B cell (primary cell): ENCODE data around the gene GPX6. TPM values are rescaled to one million over a fixed set of nuclear protein-coding genes. Genes with fewer than 3 reads are reported as not detected.

Experiments
- ATAC-seq: fragments of 200-7000 bp; cut with Tn5 transposase; one replicate; pipeline ENCODE4 v1.10.0; 2021; ENCODE audit warnings: low read depth, mild to moderate bottlenecking, moderate number of reproducible peaks, moderate library complexity
- CTCF ChIA-PET: fragments of 350-600 bp; sonication (Branson Sonifier 250); formaldehyde crosslinking; loops from one replicate; lab custom pipeline; 2021; ENCODE audit warnings: antibody characterized with exemption, inconsistent platforms; lab: Charles Lee
- POLR2A ChIA-PET: fragments of 350-600 bp; sonication (Branson Sonifier 250); formaldehyde crosslinking; loops from one replicate; lab custom pipeline; 2021; ENCODE audit warnings: antibody characterized with exemption; lab: Charles Lee
- DNase-seq: peaks from one replicate; pipeline ENCODE4 v3.0.0; 2013
- H2AFZ ChIP-seq: 2 replicates; pipeline ENCODE4 v1.6.1; 2012; ENCODE audit warnings: mild to moderate bottlenecking, low read depth, low read length; ENCODE audit not compliant: insufficient read depth, poor library complexity, severe bottlenecking
- H3K27ac ChIP-seq, 2 donors: 1 replicate in 1 of 2; 2 replicates in 1 of 2; pipeline ENCODE4 v1.5.1; 2012 to 2013; ENCODE audit warnings: low read length in 2 of 2, mild to moderate bottlenecking in 2 of 2, moderate library complexity in 1 of 2
- H3K27me3 ChIP-seq, 4 experiments: fragments of 200-600 bp in 1 of 4; sonication (generic) in 1 of 4; replicated peaks in 1 of 4; 1 replicate in 2 of 4; 2 replicates in 2 of 4; pipeline versions ENCODE4 v1.6.1 to v1.7.0; 2013 to 2016; ENCODE audit warnings: low read length in 3 of 4, mild to moderate bottlenecking in 2 of 4, mixed read lengths in 1 of 4, moderate library complexity in 1 of 4; ENCODE audit not compliant: insufficient read depth in 4 of 4, control insufficient read depth in 3 of 4; ENCODE audit errors: control extremely low read depth in 1 of 4
- H3K36me3 ChIP-seq, 2 experiments: replicated peaks in 1 of 2; 1 replicate in 1 of 2; 2 replicates in 1 of 2; pipeline versions ENCODE4 v1.6.1 to v1.7.1; 2013; ENCODE audit warnings: low read length in 1 of 2; ENCODE audit not compliant: insufficient read depth in 2 of 2, control insufficient read depth in 1 of 2; ENCODE audit errors: control extremely low read depth in 1 of 2, extremely low read depth in 1 of 2
- H3K4me1 ChIP-seq, 2 donors: fragments of 200-600 bp in 1 of 2; sonication (generic) in 1 of 2; 1 replicate in 1 of 2; 2 replicates in 1 of 2; pipeline versions ENCODE4 v1.5.1 to v1.6.1; 2013 to 2017; ENCODE audit warnings: low read length in 2 of 2; ENCODE audit not compliant: control insufficient read depth in 2 of 2, insufficient read depth in 2 of 2
- H3K4me2 ChIP-seq: replicated peaks from 2 replicates; pipeline ENCODE3; 2012; ENCODE audit warnings: mild to moderate bottlenecking, low read depth, low read length; ENCODE audit not compliant: poor library complexity, severe bottlenecking
- H3K4me3 ChIP-seq, 5 experiments: fragments of 200-600 bp in 1 of 5; sonication (generic) in 1 of 5; 1 replicate in 3 of 5; 2 replicates in 2 of 5; pipeline versions ENCODE4 v1.5.1 to v1.7.0; 2011 to 2016; ENCODE audit warnings: low read length in 4 of 5, mild to moderate bottlenecking in 4 of 5, low read depth in 2 of 5, control low read depth in 1 of 5, moderate library complexity in 1 of 5; ENCODE audit not compliant: insufficient read depth in 1 of 5; ENCODE audit errors: control extremely low read depth in 1 of 5, extremely low read depth in 1 of 5
- H3K79me2 ChIP-seq: fragments of 200-600 bp; sonication (generic); one replicate; pipeline ENCODE4 v1.6.0; 2016; ENCODE audit warnings: low read length; ENCODE audit not compliant: control insufficient read depth, insufficient read depth
- H3K9ac ChIP-seq: fragments of 200-600 bp; sonication (generic); 2 replicates; pipeline ENCODE4 v1.6.1; 2017; ENCODE audit warnings: mild to moderate bottlenecking, low read length, moderate library complexity
- H3K9me3 ChIP-seq, 3 donors: one replicate each; pipeline versions ENCODE4 v1.6.1 to v1.7.1; 2013; ENCODE audit warnings: low read length in 2 of 3; ENCODE audit not compliant: control insufficient read depth in 2 of 3, insufficient read depth in 1 of 3; ENCODE audit errors: control extremely low read depth in 1 of 3
- H4K20me1 ChIP-seq: 2 replicates; pipeline ENCODE4 v1.6.0; 2012; ENCODE audit warnings: mild to moderate bottlenecking, low read length; ENCODE audit not compliant: insufficient read depth, control insufficient read depth, poor library complexity, severe bottlenecking
- H3K27ac Mint-ChIP-seq: one replicate; pipeline ENCODE4 v1.8.0; 2021; ENCODE audit warnings: mixed read lengths
- H3K27me3 Mint-ChIP-seq: one replicate; pipeline ENCODE4 v1.8.0; 2021; ENCODE audit warnings: mixed read lengths
- H3K4me1 Mint-ChIP-seq: one replicate; pipeline ENCODE4 v1.8.0; 2021; ENCODE audit warnings: mixed read lengths
- H3K4me3 Mint-ChIP-seq: one replicate; pipeline ENCODE4 v1.8.0; 2021; ENCODE audit warnings: mixed read lengths
- H3K9me3 Mint-ChIP-seq: one replicate; pipeline ENCODE4 v1.8.0; 2022; ENCODE audit warnings: mixed read lengths; ENCODE audit not compliant: insufficient read depth
- CTCF ChIP-seq: fragments of 200-600 bp; IDR thresholded peaks from one replicate; pipeline ENCODE4 v1.8.0; 2022; ENCODE audit warnings: antibody characterized with exemption, mild to moderate bottlenecking
- EZH2 ChIP-seq: IDR thresholded peaks from 2 replicates; pipeline ENCODE4 v1.6.1; 2012; ENCODE audit warnings: borderline replicate concordance, low read depth, mild to moderate bottlenecking, moderate library complexity, low read length; ENCODE audit not compliant: insufficient read depth, poor library complexity, severe bottlenecking
- WGBS: methylation state at CpG from one replicate; pipeline ENCODE4 v1.1.5; 2013; ENCODE audit warnings: missing lambda C conversion rate; ENCODE audit not compliant: insufficient coverage; 5-methylcytosine and 5-hydroxymethylcytosine counted together
- intact Hi-C: fragments of 100-400 bp; cut with micrococcal nuclease; formaldehyde crosslinking; loops from one replicate; pipeline ENCODE4 v1.10.0; 2022
- polyA plus RNA-seq: library from polyadenylated mRNA; depleted of rRNA; stranded (reverse); fragments of >200 nt; gene quantifications from 2 replicates; pipeline ENCODE4 v1.2.3, GENCODE V29; 2012
- total RNA-seq, 2 donors: library from RNA; stranded (reverse); fragments of 120-200 nt in 1 of 2; gene quantifications; 1 replicate in 1 of 2; 2 replicates in 1 of 2; pipeline versions ENCODE4 v1.2.3 to v1.2.4, GENCODE V29; 2013 to 2022

GPX6 gene
- total and polyA plus RNA-seq, 2 donors (not counting 1 experiment from before 2014, with no cell fraction given), result not detected

DNA sequence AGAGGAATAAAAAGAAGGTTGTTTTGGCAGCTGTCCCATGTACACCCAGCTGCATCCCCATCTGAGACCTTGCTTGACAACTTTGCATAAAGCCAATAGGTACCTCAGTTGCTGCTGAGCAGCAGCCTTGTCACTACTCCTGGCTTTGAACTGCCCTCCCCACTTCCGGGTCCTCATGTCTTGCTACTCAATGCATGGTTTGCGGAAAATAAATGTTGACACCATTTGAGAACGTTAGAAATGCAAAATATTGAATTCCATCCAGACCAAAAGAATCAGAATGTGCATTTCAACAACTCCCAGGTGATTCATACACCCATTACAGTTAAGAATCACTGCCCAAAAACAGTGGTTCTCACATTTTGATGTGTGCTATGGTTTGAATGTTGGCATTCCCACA lies 43.0 kb upstream of the GPX6 start:
- Mint-ChIP-seq H3K4me3 (no peak overlapping the region), H3K27ac (no peak overlapping the region), H3K9me3 (no peaks in the 10 kb centered on the region), H3K27me3 (peaks cover 42% of the 10 kb centered on the region), H3K4me1 (no peaks in the 10 kb centered on the region)
- no peak overlapping the region for H3K4me3 ChIP-seq
- H3K36me3 ChIP-seq, result no peaks in the 10 kb centered on the region
- no peak overlapping the region for H2AFZ ChIP-seq
- WGBS, result 83% methylated on average over 3 of the region's 3 CpGs
- no peaks in the 10 kb centered on the region for H4K20me1 ChIP-seq
- H3K79me2 ChIP-seq, result no peaks in the 10 kb centered on the region
- no peaks in the 10 kb centered on the region for H3K9me3 ChIP-seq
- CTCF ChIA-PET, result no interaction called here
- H3K4me1 ChIP-seq, result no peaks in the 10 kb centered on the region
- POLR2A ChIA-PET, result no interaction called here
- H3K9ac ChIP-seq, result no peak overlapping the region
- DNase-seq (no peak), ATAC-seq (no peak)
- intact Hi-C loops, result no loop called here
- TF ChIP-seq EZH2 (no peak), CTCF (no peak)
- peaks cover 0 to 21% (median 15%) of the 10 kb centered on the region in 4 experiments for H3K27me3 ChIP-seq
- H3K4me2 ChIP-seq, result no peak overlapping the region
- no peak overlapping the region for H3K27ac ChIP-seq

DNA sequence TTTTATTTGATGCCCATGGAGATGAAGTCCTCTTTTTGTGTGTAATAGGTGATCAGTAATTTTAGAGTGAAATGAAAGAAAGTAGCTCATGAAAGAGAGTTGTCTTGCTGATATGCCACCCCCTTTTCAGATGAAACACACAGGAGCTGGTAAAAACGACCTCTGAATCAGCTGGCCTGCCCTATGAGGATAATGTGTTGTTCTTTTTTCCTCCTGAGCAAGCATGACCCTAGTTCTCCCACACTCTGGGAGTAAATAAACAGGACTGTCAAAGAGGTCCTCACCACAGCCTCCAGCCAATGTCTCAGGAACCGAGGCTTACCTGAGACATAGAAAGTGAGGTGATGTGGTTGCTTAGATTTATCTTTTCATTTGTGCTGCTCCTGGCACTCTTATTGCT lies 39.5 kb upstream of the GPX6 start:
- Histone ChIP-seq H3K27me3 (peaks cover 0 to 35% (median 17%) of the 10 kb centered on the region in 4 experiments), H3K27ac (no peak overlapping the region), H3K9ac (no peak overlapping the region), H3K4me1 (no peaks in the 10 kb centered on the region), H3K36me3 (no peaks in the 10 kb centered on the region), H3K79me2 (no peaks in the 10 kb centered on the region), H2AFZ (no peak overlapping the region), H4K20me1 (no peaks in the 10 kb centered on the region), H3K4me3 (no peak overlapping the region), H3K9me3 (no peaks in the 10 kb centered on the region), H3K4me2 (no peak overlapping the region)
- ChIA-PET POLR2A (no interaction called here), CTCF (no interaction called here)
- TF ChIP-seq CTCF, result no peak
- TF ChIP-seq EZH2, result no peak
- Mint-ChIP-seq H3K4me3 (no peak overlapping the region), H3K27me3 (peaks cover 63% of the 10 kb centered on the region), H3K27ac (no peak overlapping the region), H3K9me3 (no peaks in the 10 kb centered on the region), H3K4me1 (no peaks in the 10 kb centered on the region)
- no peak for ATAC-seq
- no peak for DNase-seq
- WGBS, result no CpG with 5 or more reads among the region's 2 CpGs
- intact Hi-C loops, result no loop called here
